Stimulated activated effector memory CD8-positive, alpha-beta T cell treated with anti-CD3 and anti-CD28 coated beads, Interleukin-12 subunit alpha, Interleukin-12 subunit beta, amount 100 ng/mL, for 72 hours (primary cell): ENCODE measurements around the gene RNPS1.

Source experiments
- ATAC-seq: fragments of 150-1000 bp; cut with Tn5 transposase; 2 replicates; pipeline ENCODE4 v1.10.0; 2021
- DNase-seq, 2 donors: peaks; one replicate each; pipeline ENCODE4 v3.0.0; 2021 to 2022; ENCODE audit warnings: low spot score in 2 of 2
- H3K27ac Mint-ChIP-seq: one replicate; pipeline ENCODE4 v1.8.0; 2022; ENCODE audit warnings: mild to moderate bottlenecking, mixed read lengths
- H3K36me3 Mint-ChIP-seq: one replicate; pipeline ENCODE4 v1.8.0; 2022; ENCODE audit warnings: mild to moderate bottlenecking, mixed read lengths
- H3K4me1 Mint-ChIP-seq: one replicate; pipeline ENCODE4 v1.8.0; 2022; ENCODE audit warnings: mixed read lengths
- H3K4me3 Mint-ChIP-seq: one replicate; pipeline ENCODE4 v1.8.0; 2022; ENCODE audit warnings: mild to moderate bottlenecking, mixed read lengths
- H3K9me3 Mint-ChIP-seq: one replicate; pipeline ENCODE4 v1.8.0; 2022; ENCODE audit warnings: mixed read lengths

The RNPS1 gene

DNA sequence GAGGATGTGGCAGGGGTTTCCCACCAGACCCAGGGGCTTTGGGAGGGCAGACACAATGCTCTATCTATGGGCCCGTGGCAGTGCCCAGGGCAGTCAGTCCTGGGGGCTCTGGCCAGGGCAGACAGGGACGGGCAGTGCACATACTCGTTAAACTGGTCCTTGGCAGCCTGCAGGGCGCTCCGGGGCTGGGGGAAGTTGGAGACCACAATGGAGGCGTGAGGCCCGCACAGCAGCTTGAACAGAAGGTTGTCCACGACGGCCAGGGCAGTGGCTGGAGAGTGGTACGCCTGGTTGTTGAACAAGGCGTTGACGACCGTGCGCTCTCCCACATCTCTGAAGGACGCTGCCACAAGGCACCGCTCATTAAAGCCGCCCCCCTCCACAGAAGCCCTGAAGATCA is 18.6 kb upstream of the RNPS1 start:
- no peaks in the 10 kb centered on the region for H3K4me1 Mint-ChIP-seq
- no peak for ATAC-seq
- H3K4me3 Mint-ChIP-seq: no peak overlapping the region
- DNase-seq: no peak
- H3K27ac Mint-ChIP-seq: no peak overlapping the region
- peaks cover 7% of the 10 kb centered on the region for H3K36me3 Mint-ChIP-seq
- no peaks in the 10 kb centered on the region for H3K9me3 Mint-ChIP-seq

DNA sequence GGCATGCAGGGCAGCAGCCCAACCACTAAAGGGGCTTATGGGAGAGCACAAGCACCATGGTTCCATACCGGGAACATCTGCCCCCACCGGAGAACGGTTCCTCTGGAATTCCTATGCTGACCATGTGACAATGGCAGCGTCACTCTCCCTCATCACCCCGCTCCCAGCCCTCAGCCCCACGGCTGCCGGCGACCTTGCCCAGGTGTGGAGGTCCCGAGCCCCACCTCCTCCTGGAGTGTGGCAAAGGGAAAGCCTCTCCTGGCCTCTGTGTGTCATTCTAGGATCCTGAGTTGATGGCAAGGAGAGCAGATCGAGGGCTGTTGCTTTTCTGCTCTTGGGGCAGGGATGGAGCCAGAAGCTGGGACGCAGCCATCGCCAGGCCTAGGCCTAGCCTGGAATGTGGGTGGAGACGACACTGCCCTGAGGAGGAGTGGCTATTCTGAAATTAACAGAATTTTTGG is 17.8 kb upstream of the RNPS1 start:
- no peak for ATAC-seq

DNA sequence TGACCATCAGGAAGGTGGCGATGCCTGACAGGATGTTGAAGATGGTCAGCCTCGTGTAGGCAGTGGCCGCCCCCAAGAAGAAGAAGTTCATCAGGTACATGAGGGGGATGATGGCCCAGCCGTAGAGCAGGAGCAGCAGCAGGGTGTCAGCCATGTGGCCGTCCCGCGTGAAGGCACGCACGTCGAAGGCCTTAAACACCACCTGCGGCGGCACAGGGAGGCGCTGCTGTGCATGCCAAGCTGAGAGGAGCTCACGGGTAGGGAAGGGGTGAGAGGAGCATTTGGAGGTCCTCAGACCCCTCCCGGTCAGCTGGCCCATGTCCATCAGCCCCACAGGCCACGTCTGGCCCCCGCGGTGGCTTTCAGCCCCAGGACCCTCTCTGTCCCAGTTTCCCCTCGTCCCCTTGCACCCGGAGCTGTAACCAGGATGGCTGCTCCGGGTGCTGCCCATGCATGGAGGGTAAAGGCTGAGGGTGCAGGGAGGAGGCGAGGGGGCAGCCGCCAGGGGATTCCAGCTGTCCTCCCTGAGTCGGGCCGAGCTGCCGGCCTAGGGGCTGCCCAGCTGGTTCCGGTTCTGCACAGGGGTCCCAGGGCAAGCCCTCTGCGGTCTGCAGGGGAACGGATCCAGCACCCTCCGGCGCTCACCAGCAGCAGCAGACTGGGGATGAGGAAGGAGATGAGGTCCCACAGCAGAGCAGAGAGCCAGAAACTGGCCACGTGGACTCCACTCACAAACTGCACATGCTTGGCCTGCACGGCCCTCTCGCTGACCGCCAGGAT is 17.1 kb upstream of the RNPS1 start:
- no peak for ATAC-seq
- H3K9me3 Mint-ChIP-seq: no peaks in the 10 kb centered on the region
- DNase-seq: no peak
- H3K4me1 Mint-ChIP-seq: no peaks in the 10 kb centered on the region
- H3K36me3 Mint-ChIP-seq: peaks cover 7% of the 10 kb centered on the region
- H3K4me3 Mint-ChIP-seq: no peak overlapping the region
- no peak overlapping the region for H3K27ac Mint-ChIP-seq

More for the DNA sequence above, 17.8 kb upstream of the RNPS1 start:
- DNase-seq: no peak
- H3K36me3 Mint-ChIP-seq: peaks cover 7% of the 10 kb centered on the region
- H3K27ac Mint-ChIP-seq: no peak overlapping the region
- no peaks in the 10 kb centered on the region for H3K9me3 Mint-ChIP-seq
- H3K4me1 Mint-ChIP-seq: no peaks in the 10 kb centered on the region
- no peak overlapping the region for H3K4me3 Mint-ChIP-seq

DNA sequence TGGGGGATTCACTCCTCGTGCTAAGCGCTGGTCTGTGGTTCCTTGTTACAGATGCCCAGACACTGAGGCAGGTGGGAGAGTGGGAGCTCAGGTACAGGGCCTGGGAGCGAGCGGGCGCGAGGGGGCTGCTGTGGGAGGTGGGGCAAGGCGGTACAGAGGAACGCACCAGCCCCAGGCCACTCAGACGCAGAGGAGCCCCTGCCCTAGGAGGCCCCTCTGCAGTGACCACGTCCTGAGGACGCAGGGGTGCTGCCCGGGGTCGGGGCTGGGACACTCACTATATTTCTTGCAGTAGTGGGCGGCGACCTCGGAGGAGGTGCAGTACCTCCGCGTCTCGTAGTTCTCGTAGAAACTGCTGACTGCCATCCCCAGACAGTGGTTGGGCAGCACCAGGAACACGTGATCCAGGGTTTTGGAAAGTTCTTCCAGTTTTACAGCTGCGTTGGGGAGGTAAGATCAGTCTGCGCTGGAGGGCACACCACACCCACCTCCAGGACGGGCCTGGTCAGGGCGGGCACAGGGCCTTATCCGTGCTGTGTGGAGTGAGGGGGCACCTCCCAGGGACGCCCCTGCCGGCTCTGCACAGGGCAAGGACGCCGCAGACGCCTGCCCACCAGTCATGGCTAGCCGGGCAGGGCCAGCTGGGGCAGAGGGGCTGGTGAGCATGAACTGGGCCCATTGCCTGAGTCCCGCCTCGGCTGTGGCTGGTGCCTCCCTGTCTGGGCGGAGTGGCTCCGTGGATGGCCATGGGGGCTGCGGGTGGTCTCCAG is 16.3 kb upstream of the RNPS1 start:
- H3K9me3 Mint-ChIP-seq: no peaks in the 10 kb centered on the region
- peaks cover 7% of the 10 kb centered on the region for H3K36me3 Mint-ChIP-seq
- no peak for ATAC-seq

DNA sequence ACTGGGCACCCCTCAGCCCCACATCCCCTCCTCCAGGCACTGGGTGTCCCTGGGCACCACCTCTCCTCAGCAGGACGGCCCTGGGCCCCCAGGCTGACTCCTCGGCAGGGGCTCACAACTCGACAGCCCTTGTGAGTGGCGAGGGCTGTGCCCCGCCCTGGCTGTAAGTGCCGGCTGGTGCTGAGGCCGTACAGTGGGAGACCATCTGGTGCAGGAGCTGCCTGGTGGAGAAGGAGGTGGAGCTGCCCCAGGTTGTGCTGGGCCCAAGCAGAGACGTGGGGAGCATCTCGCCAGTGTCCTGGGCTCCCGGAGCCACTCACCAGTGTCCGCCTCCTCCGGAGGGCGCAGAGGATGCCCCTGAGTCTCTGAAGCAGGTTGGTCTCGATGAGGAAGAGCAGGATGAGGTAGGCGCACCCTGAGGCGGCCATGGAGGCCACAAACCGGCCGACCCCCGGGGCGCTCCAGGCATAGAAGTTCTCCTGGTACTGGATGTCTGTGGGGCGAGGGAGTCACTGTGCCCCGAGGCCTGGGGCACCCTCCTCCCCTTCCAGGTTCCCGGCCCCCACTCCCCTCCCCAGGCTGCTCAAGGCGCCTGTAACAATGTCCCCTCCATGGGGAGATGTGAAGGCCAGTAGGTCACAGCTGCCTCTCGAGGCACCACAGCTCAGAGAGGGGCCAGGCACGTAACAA is 15.1 kb upstream of the RNPS1 start:
- Mint-ChIP-seq H3K4me3 (no peak overlapping the region), H3K4me1 (no peaks in the 10 kb centered on the region), H3K36me3 (peaks cover 7% of the 10 kb centered on the region), H3K27ac (no peak overlapping the region), H3K9me3 (no peaks in the 10 kb centered on the region)
- ATAC-seq (no peak), DNase-seq (no peak)

More for the DNA sequence above, 16.3 kb upstream of the RNPS1 start:
- H3K4me3 Mint-ChIP-seq: no peak overlapping the region
- H3K4me1 Mint-ChIP-seq: no peaks in the 10 kb centered on the region
- no peak overlapping the region for H3K27ac Mint-ChIP-seq
- DNase-seq: no peak

DNA sequence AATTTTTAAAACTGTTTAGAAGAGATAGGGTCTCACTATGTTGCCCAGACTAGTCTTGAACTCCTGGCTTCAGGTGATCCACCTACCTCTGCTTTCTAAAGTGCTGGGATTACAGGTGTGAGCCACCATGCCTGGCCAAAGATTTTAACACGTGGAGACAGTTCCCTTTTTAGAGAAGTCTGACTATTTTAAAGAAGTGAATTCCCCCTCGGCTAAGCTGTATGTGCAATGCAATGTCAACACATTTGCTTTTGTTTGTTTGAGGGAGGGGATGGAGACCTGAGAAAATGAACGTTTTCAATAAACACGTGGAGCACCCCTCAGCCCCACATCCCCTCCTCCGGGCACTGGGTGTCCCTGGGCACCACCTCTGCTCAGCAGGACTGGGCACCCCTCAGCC is 14.3 kb upstream of the RNPS1 start:
- no peaks in the 10 kb centered on the region for H3K4me1 Mint-ChIP-seq
- DNase-seq (no peak), ATAC-seq (no peak)
- H3K36me3 Mint-ChIP-seq: peaks cover 7% of the 10 kb centered on the region
- no peak overlapping the region for H3K4me3 Mint-ChIP-seq
- no peak overlapping the region for H3K27ac Mint-ChIP-seq
- no peaks in the 10 kb centered on the region for H3K9me3 Mint-ChIP-seq

DNA sequence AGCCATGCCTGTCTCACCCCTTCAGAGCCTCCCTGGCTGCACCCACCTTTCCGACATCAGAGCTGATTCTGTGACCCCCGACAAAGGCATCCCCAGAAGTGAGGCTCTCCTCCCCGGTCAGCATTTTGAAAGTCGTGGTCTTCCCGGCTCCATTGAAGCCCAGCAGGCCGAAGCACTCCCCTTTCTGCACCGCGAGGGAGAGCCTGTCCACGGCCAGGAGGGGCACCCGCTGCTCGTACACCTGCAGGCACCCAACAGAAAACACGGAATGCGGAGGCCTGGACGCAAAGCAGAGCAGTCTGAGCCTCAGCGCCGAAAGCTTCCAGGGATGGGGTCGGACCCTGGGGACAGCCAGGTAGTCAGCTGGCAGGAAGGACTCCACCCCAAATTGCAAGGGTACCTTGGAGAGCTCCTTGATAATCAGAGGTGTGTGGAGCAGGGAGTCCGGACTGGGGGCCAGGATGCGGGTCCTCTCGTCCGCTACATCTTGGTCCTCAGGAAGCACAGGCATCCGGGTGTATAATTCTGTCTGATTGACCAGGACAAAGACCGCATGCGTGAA is 13.1 kb upstream of the RNPS1 start:
- DNase-seq: no peak
- H3K4me1 Mint-ChIP-seq: no peaks in the 10 kb centered on the region
- no peak overlapping the region for H3K27ac Mint-ChIP-seq
- no peak for ATAC-seq
- H3K9me3 Mint-ChIP-seq: no peaks in the 10 kb centered on the region
- peaks cover 7% of the 10 kb centered on the region for H3K36me3 Mint-ChIP-seq
- H3K4me3 Mint-ChIP-seq: no peak overlapping the region

DNA sequence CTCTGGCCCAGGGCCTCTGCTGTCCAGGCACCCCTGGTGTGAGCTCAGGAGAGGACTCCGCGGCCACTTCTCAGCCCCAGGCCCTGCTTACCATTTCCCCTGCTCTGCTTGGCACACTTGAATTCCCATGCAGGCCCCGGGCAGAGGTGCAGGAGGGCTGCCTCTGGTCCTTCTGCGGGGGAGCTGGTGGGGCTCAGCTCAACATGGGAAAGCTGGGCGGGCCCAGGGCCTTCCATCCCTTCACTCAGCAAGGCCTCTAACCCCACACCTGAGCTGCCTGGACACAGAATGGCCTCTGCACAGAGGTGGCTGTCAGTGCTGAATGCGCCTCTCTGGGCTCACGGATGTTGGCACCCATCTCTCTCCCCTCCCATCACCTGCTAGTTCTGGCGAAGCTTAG is 12.5 kb upstream of the RNPS1 start:
- Mint-ChIP-seq H3K36me3 (peaks cover 7% of the 10 kb centered on the region), H3K27ac (no peak overlapping the region), H3K4me3 (no peak overlapping the region), H3K4me1 (no peaks in the 10 kb centered on the region), H3K9me3 (no peaks in the 10 kb centered on the region)
- no peak for DNase-seq
- ATAC-seq: no peak

DNA sequence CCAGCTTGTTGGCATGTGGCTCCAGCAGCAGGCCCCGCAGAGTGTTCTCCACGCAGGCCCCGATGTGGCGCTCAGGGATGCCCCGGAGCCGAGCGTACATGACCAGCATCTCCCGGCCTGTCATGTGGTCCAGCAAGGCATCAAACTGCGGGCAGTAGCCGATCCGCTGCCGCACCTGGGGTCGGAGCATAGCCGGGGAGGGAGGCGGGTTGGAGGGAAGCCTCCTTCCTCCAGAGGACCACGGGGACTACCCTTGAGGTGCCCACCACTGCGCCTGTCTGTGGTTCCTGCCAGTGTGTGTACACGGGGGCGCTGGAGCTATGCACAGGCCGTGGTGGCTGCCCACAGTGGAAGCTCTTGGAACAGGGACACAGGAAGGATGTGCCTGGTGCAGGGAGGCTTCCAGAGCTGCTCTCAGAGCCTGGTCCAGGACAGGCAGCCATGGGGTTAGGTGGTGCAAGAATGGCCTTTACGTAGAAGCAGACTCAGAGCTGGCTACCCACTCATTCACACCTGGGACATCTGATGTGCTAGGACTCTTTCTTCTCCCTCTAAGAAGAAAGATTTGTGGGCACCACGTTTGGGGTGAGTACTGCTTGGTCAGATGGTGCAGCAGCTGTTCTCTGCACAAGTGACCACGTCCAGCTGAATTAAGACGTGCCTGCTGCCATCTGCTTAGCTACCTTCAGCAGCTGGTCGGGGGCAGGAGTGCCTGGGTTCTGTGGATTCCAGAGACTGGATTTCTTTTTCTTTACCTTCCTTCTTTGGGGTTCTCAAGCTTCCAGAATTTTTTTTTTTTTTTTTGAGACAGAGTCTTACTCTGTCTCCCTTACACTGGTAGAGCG is 11.3 kb upstream of the RNPS1 start:
- H3K9me3 Mint-ChIP-seq: no peaks in the 10 kb centered on the region
- DNase-seq (no peak), ATAC-seq (no peak)
- no peaks in the 10 kb centered on the region for H3K4me1 Mint-ChIP-seq
- no peak overlapping the region for H3K27ac Mint-ChIP-seq
- no peak overlapping the region for H3K4me3 Mint-ChIP-seq
- H3K36me3 Mint-ChIP-seq: peaks cover 5% of the 10 kb centered on the region

DNA sequence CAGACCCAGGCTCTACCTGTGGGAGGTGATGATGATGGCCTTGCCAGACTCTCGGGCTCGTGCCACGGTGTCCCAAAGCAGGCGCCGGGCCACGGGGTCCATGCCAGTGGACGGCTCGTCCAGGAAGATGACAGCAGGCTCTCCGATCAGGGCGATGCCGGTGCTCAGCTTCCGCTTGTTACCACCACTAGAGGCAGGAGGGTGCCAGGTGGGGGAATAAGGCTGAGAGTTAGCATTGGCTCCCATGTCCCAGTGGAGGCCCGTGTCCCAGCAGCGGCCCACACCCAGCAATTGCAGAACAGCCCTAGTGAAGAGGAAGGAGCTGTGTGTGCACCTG is 10.3 kb upstream of the RNPS1 start:
- DNase-seq: no peak
- Mint-ChIP-seq H3K4me1 (no peaks in the 10 kb centered on the region), H3K27ac (no peak overlapping the region), H3K4me3 (no peak overlapping the region), H3K36me3 (no peaks in the 10 kb centered on the region), H3K9me3 (no peaks in the 10 kb centered on the region)
- ATAC-seq: no peak

DNA sequence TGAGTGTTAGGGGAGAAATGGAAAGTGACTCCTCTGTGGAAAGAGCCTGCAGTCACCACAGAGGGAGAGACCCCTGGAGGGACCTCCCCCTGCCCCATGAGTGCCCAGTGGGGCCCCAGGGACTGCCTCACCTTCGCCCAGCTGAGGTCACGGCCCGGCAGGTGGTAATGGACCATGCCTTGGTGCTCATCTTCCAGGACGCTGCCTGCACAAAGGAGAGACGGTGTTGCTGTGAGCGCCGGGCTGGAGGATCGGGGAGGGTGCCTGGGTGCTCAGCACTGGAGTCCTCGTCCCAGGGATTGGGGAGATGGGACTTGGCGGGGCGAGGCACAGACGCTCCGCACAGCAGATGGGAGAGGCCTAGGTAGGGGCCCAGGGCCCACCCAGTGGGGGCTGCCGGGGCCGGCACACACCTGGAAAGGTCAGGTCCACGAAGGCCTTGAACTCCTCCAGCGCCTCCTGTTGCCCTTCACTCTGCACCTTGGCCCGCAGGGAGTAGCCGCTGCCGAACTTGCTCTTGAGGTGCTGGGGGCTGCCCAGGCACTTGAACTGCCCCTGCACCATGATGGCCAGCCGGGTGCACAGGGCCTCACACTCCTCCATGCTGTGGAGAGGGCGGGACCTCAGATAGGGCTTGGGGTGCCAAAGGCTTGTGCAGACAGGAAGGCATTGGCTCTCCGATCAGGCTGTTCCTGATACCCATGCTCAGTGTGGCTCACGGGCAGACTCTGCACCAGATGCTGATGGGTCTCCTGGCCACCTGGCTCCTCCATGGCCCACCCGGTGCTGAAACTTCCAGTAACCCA is 9.7 kb upstream of the RNPS1 start:
- H3K4me1 Mint-ChIP-seq: no peaks in the 10 kb centered on the region
- no peak for ATAC-seq

DNA sequence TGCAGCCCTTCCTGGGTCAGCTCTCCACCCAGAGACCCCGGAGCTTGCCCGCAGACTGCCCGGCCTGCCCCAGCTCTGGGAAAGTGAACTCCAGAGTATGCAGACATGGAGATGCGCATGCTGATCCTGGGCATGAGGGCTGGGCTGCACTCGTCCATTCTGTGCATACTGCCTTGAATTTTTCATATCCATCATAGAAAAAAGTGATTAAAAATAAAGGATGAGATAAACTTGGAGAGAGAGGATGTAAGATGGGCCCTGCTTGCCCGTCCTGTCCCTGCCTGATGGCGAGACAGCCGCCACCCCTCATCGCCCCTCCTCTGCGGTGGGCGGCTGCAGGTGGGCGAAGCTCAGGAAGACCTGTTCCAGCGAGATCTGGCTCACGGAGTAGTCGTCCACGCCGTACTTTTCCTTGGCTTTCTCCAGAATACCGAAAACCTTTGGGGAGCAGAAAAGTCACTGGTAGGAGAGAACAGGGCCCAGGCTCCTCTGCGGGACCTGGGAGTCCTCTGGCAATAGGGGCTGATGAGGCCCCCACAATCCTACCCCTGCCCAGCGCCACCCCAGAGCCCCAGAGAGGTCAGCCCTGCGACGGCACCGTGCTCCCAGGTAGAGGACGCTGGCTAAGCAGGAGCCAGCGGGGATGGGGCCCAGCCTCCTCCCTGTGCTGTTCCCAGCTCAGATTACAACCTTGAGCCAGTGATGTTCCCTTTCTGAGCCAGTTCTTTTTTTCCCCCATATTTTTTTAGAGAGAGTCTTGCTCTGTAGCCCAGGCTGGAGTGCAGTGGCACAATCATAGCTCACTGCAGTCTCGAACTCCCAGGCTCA is 8.7 kb upstream of the RNPS1 start:
- Mint-ChIP-seq H3K9me3 (no peaks in the 10 kb centered on the region), H3K4me3 (no peak overlapping the region), H3K36me3 (no peaks in the 10 kb centered on the region), H3K4me1 (no peaks in the 10 kb centered on the region), H3K27ac (no peak overlapping the region)
- ATAC-seq: no peak
- DNase-seq: no peak

More for the DNA sequence above, 9.7 kb upstream of the RNPS1 start:
- DNase-seq: no peak
- Mint-ChIP-seq H3K36me3 (no peaks in the 10 kb centered on the region), H3K4me3 (no peak overlapping the region), H3K27ac (no peak overlapping the region), H3K9me3 (no peaks in the 10 kb centered on the region)

DNA sequence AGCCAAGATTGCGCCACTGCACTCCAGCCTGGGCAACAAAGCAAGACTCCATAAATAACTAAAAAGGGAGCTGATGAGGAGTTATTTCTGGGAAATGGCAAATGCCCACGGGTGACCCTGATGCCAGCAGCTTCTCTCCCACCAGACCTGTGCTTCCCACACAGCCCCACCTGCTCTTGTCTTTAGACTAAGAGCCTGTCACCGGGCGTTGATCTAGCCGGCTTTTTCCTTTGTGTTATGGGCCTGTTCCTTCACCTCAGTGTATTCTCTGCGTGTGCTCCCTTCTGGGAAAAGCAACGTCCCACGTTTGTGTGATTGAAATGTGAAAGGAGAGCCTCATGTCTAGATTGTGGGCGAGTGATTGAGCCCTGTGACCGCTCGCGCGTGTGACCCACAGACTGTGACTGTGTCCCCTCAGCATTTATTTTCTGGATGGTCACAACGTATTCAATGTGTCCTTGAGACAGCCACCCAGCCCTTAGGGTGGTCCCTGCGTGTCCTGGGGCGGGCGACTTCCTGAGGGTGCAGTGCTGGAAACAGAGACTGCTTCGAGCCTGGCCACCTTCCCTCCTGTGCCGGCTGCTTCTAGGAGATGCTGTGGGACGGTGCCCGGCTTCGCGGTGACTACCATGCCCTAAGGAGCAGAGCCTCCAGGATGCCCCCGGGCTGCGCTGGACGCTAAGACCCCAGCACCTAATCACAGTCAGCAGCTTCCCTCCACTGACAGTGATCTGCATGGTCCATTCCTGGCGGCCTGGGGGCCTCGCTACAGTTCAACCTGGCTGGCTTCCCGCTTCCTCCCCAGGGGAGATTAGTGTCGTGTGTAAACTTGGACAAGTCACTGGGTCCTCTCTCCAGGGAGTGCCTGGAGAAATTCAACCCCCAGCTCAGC is 7.8 kb upstream of the RNPS1 start:
- Mint-ChIP-seq H3K4me1 (no peaks in the 10 kb centered on the region), H3K27ac (no peak overlapping the region)
- no peak for ATAC-seq

More for the DNA sequence above, 7.8 kb upstream of the RNPS1 start:
- no peak for DNase-seq
- Mint-ChIP-seq H3K9me3 (no peaks in the 10 kb centered on the region), H3K36me3 (no peaks in the 10 kb centered on the region), H3K4me3 (no peak overlapping the region)
